MM.1S (cell line): Measurements from ENCODE around the gene LRRC25.

Experiments
- DNase-seq: peaks from one replicate; pipeline ENCODE4 v3.0.0-alpha.2; 2015
- H2AFZ ChIP-seq: fragments of 300-600 bp; sonication (generic); 2 replicates; pipeline ENCODE4 v1.6.0; 2016; ENCODE audit warnings: antibody characterized with exemption, low read length
- H3F3A ChIP-seq: fragments of 300-600 bp; sonication (generic); 2 replicates; pipeline ENCODE4 v1.6.1; 2016; ENCODE audit warnings: mild to moderate bottlenecking, antibody characterized with exemption, low read length, moderate library complexity, mixed read lengths; ENCODE audit not compliant: insufficient read depth
- H3K27ac ChIP-seq: fragments of 300-600 bp; sonication (generic); 2 replicates; pipeline ENCODE4 v1.5.1; 2016; ENCODE audit warnings: mild to moderate bottlenecking, low read length
- H3K27me3 ChIP-seq: fragments of 300-600 bp; sonication (generic); replicated peaks from 2 replicates; pipeline ENCODE4 v1.6.0; 2016; ENCODE audit warnings: low read length; ENCODE audit not compliant: insufficient read depth
- H3K36me3 ChIP-seq: fragments of 300-600 bp; sonication (generic); replicated peaks from 2 replicates; pipeline ENCODE4 v1.6.1; 2016; ENCODE audit warnings: mild to moderate bottlenecking, low read length, mixed read lengths; ENCODE audit not compliant: insufficient read depth
- H3K4me1 ChIP-seq: fragments of 300-600 bp; sonication (generic); 2 replicates; pipeline ENCODE4 v1.6.1; 2016; ENCODE audit warnings: low read length, mixed read lengths
- H3K4me2 ChIP-seq: fragments of 300-600 bp; sonication (generic); 2 replicates; pipeline ENCODE4 v1.6.0; 2016; ENCODE audit warnings: low read depth, low read length
- H3K4me3 ChIP-seq: fragments of 300-600 bp; sonication (generic); 2 replicates; pipeline ENCODE4 v1.5.1; 2016; ENCODE audit warnings: low read length, mixed read lengths
- H3K79me2 ChIP-seq: fragments of 300-600 bp; sonication (generic); 2 replicates; pipeline ENCODE4 v1.6.1; 2016; ENCODE audit warnings: mixed run types, low read length, mixed read lengths
- H3K9ac ChIP-seq: fragments of 300-600 bp; sonication (generic); 2 replicates; pipeline ENCODE4 v1.6.1; 2016; ENCODE audit warnings: low read length, mixed read lengths
- H3K9me2 ChIP-seq: fragments of 300-600 bp; sonication (generic); replicated peaks from 2 replicates; pipeline ENCODE4 v1.6.1; 2016; ENCODE audit warnings: mild to moderate bottlenecking, low read length, mixed read lengths; ENCODE audit not compliant: insufficient read depth
- H3K9me3 ChIP-seq: fragments of 300-600 bp; sonication (generic); replicated peaks from 2 replicates; pipeline ENCODE4 v1.6.1; 2016; ENCODE audit warnings: mild to moderate bottlenecking, low read length, mixed read lengths; ENCODE audit not compliant: insufficient read depth
- H4K20me1 ChIP-seq: fragments of 300-600 bp; sonication (generic); 2 replicates; pipeline ENCODE4 v1.6.1; 2016; ENCODE audit warnings: mild to moderate bottlenecking, low read length, moderate library complexity, mixed read lengths; ENCODE audit not compliant: insufficient read depth
- CTCF ChIP-seq: fragments of 300-600 bp; sonication (generic); IDR thresholded peaks from 2 replicates; pipeline ENCODE4 v1.5.1; 2016; ENCODE audit warnings: antibody characterized with exemption, low read length, mixed read lengths
- EZH2 ChIP-seq: fragments of 300-600 bp; sonication (generic); optimal IDR thresholded peaks from 2 replicates; pipeline ENCODE3; 2017; ENCODE audit warnings: low read depth, mild to moderate bottlenecking, antibody characterized with exemption, low read length, mixed read lengths
- EZH2phosphoT487 ChIP-seq: fragments of 300-600 bp; sonication (generic); IDR thresholded peaks from 2 replicates; pipeline ENCODE4 v1.6.1; 2018; ENCODE audit warnings: antibody characterized with exemption, low read length

LRRC25 gene

DNA sequence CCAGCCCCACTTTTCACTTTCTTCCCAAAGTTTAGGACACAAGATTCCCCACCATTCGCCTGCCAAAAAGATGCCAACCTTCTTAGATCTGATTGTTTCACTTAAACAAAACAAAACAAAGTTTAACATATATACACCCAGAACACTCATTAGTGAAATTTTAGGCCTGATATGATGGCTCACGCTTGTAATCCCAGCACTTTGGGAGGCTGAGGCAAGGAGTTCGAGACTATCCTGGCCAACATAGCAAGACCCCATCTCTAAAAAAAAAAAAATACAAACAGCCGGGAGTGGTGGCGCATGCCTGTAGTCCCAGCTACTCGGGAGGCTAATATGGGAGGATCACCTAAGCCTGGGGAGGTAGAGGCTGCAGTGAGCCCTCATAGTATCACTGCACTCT is 52.1 kb downstream of the LRRC25 start:
- TF ChIP-seq EZH2 (no peak), EZH2phosphoT487 (no peak), CTCF (no peak)
- Histone ChIP-seq H3K4me3 (no peak overlapping the region), H3K27me3 (no peaks in the 10 kb centered on the region), H3K79me2 (0 out of 2 replicates have a peak, but pooled peaks cover 5% of the 10 kb centered on the region), H3K9ac (no peak overlapping the region), H2AFZ (no peak overlapping the region), H3K9me2 (no peaks in the 10 kb centered on the region), H3K27ac (no peak overlapping the region), H3K9me3 (no peaks in the 10 kb centered on the region), H3K4me1 (no peaks in the 10 kb centered on the region), H3K4me2 (no peak overlapping the region), H3K36me3 (no peaks in the 10 kb centered on the region), H4K20me1 (no peaks in the 10 kb centered on the region), H3F3A (no peaks in the 10 kb centered on the region; the same call in 1 of the 2 replicates)
- DNase-seq = no peak

GRCh38 chr19:18344582-18344950 is 52.9 kb downstream of the LRRC25 start:
- TF ChIP-seq CTCF (no peak), EZH2phosphoT487 (no peak), EZH2 (no peak)
- no peak overlapping the region for H3K27ac ChIP-seq
- H3K4me1 ChIP-seq = 0 out of 2 replicates have a peak, but pooled peaks cover 4% of the 10 kb centered on the region

GRCh38 chr19:18342090-18342632 is 55.3 kb downstream of the LRRC25 start:
- 0 out of 2 replicates have a peak, but pooled peaks cover 4% of the 10 kb centered on the region for H3K4me1 ChIP-seq
- no peak for DNase-seq
- no peaks in the 10 kb centered on the region for H3K9me2 ChIP-seq
- no peaks in the 10 kb centered on the region for H3K9me3 ChIP-seq
- TF ChIP-seq CTCF = no peak
- TF ChIP-seq EZH2phosphoT487 = no peak
- no peak for TF ChIP-seq EZH2
- H3K4me2 ChIP-seq = no peak overlapping the region
- peaks cover 4% of the 10 kb centered on the region for H3K27me3 ChIP-seq
- no peak overlapping the region for H3K27ac ChIP-seq
- H3K79me2 ChIP-seq = 0 out of 2 replicates have a peak, but pooled peaks cover 5% of the 10 kb centered on the region
- H3K4me3 ChIP-seq = no peak overlapping the region
- peaks cover 4% of the 10 kb centered on the region; the same call in 1 of the 2 replicates for H3F3A ChIP-seq
- no peaks in the 10 kb centered on the region for H3K36me3 ChIP-seq
- no peak overlapping the region for H2AFZ ChIP-seq
- no peaks in the 10 kb centered on the region for H4K20me1 ChIP-seq
- H3K9ac ChIP-seq = no peak overlapping the region

More at GRCh38 chr19:18344582-18344950, 52.9 kb downstream of the LRRC25 start:
- no peak overlapping the region for H3K9ac ChIP-seq
- H3F3A ChIP-seq = peaks cover 4% of the 10 kb centered on the region; the same call in 1 of the 2 replicates
- H4K20me1 ChIP-seq = no peaks in the 10 kb centered on the region
- DNase-seq = no peak
- no peak overlapping the region for H3K4me2 ChIP-seq
- no peak overlapping the region for H3K4me3 ChIP-seq
- H2AFZ ChIP-seq = no peak overlapping the region
- no peaks in the 10 kb centered on the region for H3K9me2 ChIP-seq
- H3K27me3 ChIP-seq = no peaks in the 10 kb centered on the region
- 0 out of 2 replicates have a peak, but pooled peaks cover 5% of the 10 kb centered on the region for H3K79me2 ChIP-seq
- H3K9me3 ChIP-seq = no peaks in the 10 kb centered on the region
- H3K36me3 ChIP-seq = no peaks in the 10 kb centered on the region
